ENCODE measurements around the gene CDKN1A.
"Not testable (repeated sequence)": the region's sequence is repeated elsewhere in the genome, so short reads cannot be mapped to it uniquely, and the experiment has no call there.

The CDKN1A gene

DNA sequence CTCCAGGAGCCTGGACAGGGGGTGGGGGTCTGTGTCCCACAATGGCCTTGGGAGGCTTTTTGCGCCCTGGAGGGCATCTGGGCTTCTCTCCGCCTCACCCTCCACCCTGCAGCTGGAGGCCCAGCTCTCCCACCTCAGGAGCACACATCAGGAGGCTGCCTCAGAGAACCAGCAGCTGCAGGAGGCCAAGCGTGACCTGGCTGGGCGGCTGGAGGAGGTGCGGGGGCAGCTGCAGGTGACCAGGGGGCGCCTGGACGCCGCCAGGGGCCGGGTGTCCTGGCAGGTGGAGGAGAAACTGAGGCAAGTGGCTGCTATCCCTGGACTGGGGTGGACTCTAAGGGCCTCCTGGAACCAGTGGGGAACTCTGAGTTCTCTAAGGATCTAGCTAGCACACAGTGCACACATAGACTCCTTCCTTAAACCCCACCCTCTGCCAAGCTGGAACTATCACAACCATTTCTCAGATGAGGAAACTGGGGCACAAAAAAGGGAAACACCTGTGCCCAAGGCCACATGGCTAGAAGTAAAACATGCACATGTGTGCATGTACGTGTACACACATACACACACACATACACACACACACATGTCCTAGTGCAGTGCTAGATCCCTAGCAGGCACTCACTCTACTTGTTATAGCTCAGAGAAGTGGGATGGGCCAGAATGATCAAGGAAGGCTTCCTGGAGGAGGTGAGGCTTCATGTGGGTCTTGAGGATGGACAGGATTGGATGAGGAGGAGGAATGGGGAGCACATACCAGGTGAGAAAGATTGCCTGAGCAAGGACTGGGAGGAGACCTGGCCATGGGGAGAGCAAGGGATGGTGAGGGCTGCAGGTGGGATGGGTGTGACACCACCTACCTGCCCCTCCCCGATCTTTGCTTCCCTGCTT, 42.0 kb downstream of the CDKN1A start:
- no peak for DNase-seq (ENCODE audit: low read depth in 2 of 2)

DNA sequence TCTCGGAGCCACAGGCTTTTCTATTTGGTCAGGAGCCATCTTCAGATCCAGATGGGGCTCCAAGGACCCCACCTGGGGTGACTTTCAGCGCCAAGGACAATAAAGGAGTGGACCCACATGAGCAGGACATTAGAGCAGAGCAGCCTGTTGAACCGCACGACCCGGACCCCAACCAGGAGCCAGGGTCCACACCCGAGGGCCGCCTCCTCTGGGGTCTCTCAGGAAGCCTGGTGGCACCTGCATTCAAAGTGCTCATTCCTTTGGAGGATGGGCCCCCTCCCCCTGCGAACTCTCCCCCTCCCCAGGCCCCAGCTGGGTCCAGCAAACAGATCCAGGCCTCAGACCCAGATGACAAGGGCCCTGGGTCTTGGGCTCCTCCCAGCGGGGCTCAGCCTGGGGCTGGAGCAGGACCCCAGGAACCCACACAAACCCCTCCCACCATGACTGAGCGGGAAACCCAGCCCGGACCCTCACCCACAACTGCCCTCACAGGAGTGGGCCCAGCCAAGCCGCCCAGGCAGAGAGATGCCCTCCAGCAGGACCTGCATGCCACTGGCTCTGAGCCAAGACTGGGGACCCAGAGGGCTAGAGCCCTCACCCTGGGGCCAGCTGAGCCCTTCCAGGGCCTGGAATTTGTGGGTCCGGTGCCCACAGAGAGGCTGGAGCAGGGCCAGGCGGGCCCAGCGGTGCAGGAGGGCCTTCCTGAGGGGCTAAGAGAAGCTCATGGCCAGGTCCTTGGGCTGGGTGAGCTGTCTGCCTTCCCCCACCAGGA, 43.0 kb downstream of the CDKN1A start:
- no peak for DNase-seq (ENCODE audit: low read depth in 2 of 2)

DNA sequence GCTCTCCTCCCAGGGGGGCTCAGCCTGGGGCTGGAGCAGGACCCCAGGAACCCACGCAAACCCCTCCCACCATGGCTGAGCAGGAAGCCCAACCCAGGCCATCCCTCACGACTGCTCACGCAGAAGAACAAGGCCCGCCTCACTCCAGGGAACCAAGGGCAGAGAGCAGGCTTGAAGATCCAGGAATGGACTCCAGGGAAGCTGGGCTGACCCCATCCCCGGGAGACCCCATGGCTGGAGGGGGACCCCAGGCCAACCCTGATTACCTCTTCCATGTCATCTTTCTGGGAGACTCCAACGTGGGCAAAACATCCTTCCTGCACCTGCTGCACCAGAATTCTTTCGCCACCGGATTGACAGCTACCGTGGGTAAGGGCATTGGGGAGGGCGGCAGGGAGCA, 43.9 kb downstream of the CDKN1A start:
- no peak for DNase-seq (ENCODE audit: low read depth in 2 of 2)

- DNase-seq (ENCODE audit: low read depth in 2 of 2): no peak
These were observed 44.4 kb downstream of the CDKN1A start for GRCh38 chr6:36722879-36723278.

- not testable (repeated sequence) for DNase-seq (ENCODE audit: low read depth in 2 of 2)
These were observed 45.5 kb downstream of the CDKN1A start for GRCh38 chr6:36723992-36724391.

- peak in 1 of 2 experiments; percentile 6 for DNase-seq (ENCODE audit: low read depth in 2 of 2)
These were observed 46.2 kb downstream of the CDKN1A start for GRCh38 chr6:36724514-36725390.

GRCh38 chr6:36725581-36725980, 47.1 kb downstream of the CDKN1A start:
- no peak for DNase-seq (ENCODE audit: low read depth in 2 of 2)

DNA sequence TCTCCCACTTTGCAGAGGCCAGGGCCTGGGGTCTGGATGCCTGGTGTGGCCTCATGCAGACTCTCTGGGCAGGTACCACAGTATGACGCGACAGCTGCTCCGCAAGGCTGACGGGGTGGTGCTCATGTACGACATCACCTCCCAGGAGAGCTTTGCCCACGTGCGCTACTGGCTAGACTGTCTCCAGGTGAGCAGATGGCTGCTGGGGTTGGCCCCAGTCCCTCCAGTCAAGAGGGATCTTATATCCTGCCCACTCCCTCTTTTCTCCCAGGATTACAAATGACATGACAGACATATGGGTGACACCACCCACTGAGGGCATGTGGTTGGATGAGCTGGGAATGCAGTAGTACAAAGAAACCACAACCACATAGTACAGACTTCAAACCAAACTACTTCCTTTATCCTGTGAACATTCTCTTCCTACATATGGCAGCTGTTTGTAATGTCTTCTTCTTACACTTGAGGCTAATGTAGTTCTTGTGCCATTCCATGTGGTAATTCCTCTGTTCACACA, 49.0 kb downstream of the CDKN1A start:
- no peak for DNase-seq (ENCODE audit: low read depth in 2 of 2)

DNA sequence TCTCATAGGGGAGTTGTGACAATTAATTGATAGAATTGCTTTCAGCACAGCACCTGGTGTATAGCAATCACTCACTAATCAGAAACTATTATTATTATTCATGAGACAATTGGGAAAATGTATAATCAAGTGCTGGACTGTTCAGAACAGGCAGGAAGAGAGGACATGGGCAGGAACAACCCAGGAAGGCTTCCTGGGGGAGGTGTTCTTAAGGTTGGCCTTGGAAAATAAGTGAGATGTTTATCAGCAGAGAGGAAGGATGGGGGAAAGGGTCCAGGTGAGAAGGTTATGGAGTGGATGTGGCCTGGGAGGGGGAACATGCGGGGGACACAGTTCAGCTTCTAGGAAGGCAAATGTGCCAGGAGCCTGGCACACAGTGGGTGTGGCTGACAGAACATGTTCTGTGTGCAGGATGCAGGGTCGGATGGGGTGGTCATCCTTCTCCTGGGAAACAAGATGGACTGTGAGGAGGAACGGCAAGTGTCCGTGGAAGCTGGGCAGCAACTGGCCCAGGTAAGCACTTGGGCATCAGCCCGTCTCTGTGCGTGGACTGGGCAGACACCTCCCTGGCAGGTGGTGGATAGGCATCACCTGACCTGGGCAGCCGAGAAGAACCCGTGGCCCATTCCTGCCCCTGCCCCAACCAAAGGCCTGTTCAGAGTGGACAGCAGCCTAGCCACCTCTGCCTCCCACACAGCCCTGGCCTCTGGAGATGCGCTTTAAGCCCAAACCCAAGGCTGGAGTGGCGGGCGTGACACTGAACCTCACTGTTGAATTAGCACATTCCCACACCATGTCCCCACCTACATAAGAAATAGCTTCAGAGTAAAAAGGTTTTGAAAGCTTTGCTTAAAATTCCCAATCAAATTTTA, 50.0 kb downstream of the CDKN1A start:
- DNase-seq (ENCODE audit: low read depth in 2 of 2): no peak

DNA sequence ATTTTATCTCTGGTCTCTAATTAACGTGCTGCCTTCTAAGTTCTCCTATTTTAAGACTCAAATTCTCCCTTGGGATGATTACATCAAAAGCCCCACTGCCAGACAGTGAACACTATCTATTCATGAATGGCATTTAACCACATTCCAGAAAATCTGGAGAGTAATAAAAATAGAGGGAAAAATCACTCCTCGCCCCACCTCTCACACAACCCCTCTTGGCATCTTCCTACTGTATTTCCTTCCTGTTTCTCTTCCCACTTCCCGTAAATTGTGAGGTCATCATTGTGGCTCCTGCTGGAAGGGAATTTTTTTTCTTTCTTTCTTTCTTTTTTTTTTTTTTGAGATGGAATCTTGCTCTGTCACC, 50.6 kb downstream of the CDKN1A start:
- peak in 1 of 2 experiments; percentile 17 for DNase-seq (ENCODE audit: low read depth in 2 of 2)

DNA sequence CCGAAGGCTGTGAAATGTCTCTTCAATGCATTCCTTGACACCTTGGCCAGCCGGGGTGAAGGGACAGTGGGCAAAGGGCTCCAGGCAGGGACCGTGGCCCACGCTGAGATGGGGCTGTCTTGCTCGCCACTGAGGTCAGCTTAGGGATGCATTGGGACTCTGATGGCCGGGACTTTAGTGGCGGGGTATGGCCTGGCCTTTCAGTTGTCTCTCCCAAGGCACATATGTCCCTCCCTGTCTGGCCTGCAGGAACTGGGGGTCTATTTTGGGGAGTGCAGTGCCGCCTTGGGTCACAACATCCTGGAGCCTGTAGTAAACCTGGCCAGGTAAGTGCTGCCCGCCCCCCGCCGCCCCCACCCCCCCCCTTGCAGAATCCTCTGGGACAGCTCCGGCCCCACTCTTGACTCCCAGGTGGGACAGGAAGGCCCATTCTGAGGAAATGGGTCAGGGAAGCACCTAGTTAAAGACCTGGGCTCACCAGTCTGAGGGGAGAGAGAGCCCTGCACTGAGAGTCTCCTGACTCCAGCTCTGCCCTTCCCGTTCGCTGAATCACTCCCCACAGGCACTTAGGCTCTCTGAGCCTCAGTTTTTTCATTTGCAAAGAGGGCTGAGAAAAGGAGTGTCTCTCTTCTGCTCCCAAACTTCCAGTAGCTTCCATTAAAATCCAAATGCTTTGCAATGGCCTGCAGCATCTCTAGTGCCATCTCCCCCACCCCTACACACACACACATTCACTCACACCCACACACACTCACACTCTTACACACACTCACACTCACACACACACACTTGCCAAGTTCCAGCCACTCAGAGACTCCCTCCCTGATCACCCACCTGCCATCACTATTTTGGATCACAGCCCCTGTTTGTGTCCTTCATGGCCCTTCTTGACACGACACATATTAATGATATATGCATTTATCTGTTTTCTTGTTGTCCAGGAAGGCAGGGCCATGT, 52.2 kb downstream of the CDKN1A start:
- no peak for DNase-seq (ENCODE audit: low read depth in 2 of 2)

GRCh38 chr6:36731622-36732310, 53.3 kb downstream of the CDKN1A start:
- DNase-seq (ENCODE audit: low read depth in 2 of 2): no peak

GRCh38 chr6:36733300-36733699, 54.8 kb downstream of the CDKN1A start:
- DNase-seq (ENCODE audit: low read depth in 2 of 2): no peak

DNA sequence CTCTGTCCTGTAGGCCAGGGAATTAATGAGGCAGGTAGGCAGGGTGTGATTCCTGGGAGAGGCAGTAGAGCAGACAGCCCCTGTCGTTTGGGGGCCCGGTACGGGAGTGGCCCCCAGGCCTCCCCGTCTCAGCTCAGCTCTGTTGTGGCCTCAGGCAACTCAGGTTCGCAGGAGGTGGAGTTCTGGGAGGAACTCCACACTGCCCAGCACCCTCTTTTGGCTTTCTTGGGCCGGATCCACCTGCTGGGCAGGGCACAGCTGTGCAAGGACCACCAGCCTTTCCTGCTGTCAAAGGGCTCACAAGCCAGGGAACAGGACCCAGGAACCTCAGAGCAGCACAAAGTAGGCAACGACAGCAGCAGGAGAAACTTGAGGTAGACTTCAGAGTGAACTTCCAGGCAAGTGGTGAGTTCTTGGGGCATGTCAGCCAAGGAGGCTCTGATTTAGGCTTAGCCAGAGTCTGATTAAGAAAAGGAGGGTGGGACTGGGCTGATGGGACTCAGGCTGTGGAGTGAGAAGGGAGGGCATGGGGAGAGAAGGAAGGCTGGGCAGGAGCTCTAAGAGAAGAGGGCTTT, 56.1 kb downstream of the CDKN1A start:
- DNase-seq (ENCODE audit: low read depth in 2 of 2): no peak

- DNase-seq (ENCODE audit: low read depth in 2 of 2): peak; percentile 77 to 80
These were observed 56.9 kb downstream of the CDKN1A start for GRCh38 chr6:36735110-36736071.

All from fibroblast of skin of left biceps (primary cell).